ENCODE data around the gene CT47C1. TPM values are rescaled to one million over a fixed set of nuclear protein-coding genes. Genes with fewer than 3 reads are reported as not detected.

Gene CT47C1
- total RNA-seq, 2 experiments from 2014 or later, result not detected

- ChIA-PET CTCF (interaction anchor here (0.7 kb wide), 1 partner anchor 98 kb away, joined by 3 read pairs; no protein-coding TSS in a partner anchor), POLR2A (interaction anchor here (0.6 kb wide), 1 partner anchor 347 kb away, joined by 7 read pairs; the partner anchor contains the start of gene SLC25A5)
- Mint-ChIP-seq H3K36me3 (ENCODE audit: low read depth) (no peaks in the 10 kb centered on the region), H3K27me3 (peaks cover 3% of the 10 kb centered on the region), H3K4me1 (no peaks in the 10 kb centered on the region), H3K9me3 (ENCODE audit: low read depth) (no peaks in the 10 kb centered on the region), H3K4me3 (no peak overlapping the region), H3K27ac (no peak overlapping the region)
- DNase-seq (no peak), ATAC-seq (no peak)
- intact Hi-C loops (cut with DNase I, micrococcal nuclease), result no loop called here
These were observed 48.5 kb downstream of the CT47C1 start for GRCh38 chrX:119121341-119121740.

Other genes with a start within 250 kb of the CT47C1 start
- 1 to 10 TPM; 1.2 to 1.3 TPM for gene ZCCHC12, start 249.2 kb upstream of the CT47C1 start, total RNA-seq
- gene LONRF3, start 98.4 kb upstream of the CT47C1 start, total RNA-seq, result 1 to 10 TPM; 1.7 to 1.9 TPM
- not detected for gene KIAA1210, start 54.8 kb downstream of the CT47C1 start, total RNA-seq
- 10 to 100 TPM; 30.8 to 37.3 TPM for gene PGRMC1, start 163.3 kb downstream of the CT47C1 start, total RNA-seq